ENCODE data around the gene NRF1. TPM values are rescaled to one million over a fixed set of nuclear protein-coding genes. Genes with fewer than 3 reads are reported as not detected.

NRF1 gene
- total RNA-seq, 1 experiment from 2014 or later: 14.0 TPM

GRCh38 chr7:129703751-129704150 lies 92.2 kb downstream of the NRF1 start:
- Histone ChIP-seq H3K4me3 (ENCODE audit: low read depth in 2 of 2, low read length in 2 of 2) (no peak overlapping the region), H3K27ac (ENCODE audit: low read length) (no peak overlapping the region), H3K4me1 (ENCODE audit: control insufficient read depth, insufficient read depth, low read length) (no peaks in the 10 kb centered on the region), H3K9me3 (ENCODE audit: control insufficient read depth, insufficient read depth, low read depth, low read length) (no peaks in the 10 kb centered on the region), H3K36me3 (ENCODE audit: control insufficient read depth, insufficient read depth, low read length) (no peaks in the 10 kb centered on the region), H3K27me3 (ENCODE audit: control insufficient read depth, insufficient read depth, low read length) (no peaks in the 10 kb centered on the region)
- POLR2A ChIA-PET: no interaction called here
- intact Hi-C loops (cut with micrococcal nuclease; ENCODE audit: unreplicated experiment) (no loop called here), in situ Hi-C loops (cut with HindIII; ENCODE audit: low pct_unique_long_range_greater_than_20kb, low sequenced_read_pairs) (no loop called here)
- BruUV-seq (replicated peaks): no TSS peak
- CTCF ChIA-PET: no interaction called here
- TF ChIP-seq TCF7L2 (IDR thresholded peaks at IDR 0.05; ENCODE audit: low read depth, low read length) (no peak), POLR2AphosphoS5 (IDR thresholded peaks at IDR 0.05; ENCODE audit: low read depth, low read length) (no peak), REST (IDR thresholded peaks at IDR 0.05; ENCODE audit: insufficient read depth in 1 of 2, low read depth in 2 of 2, low read length in 1 of 2) (no peak), SIN3A (IDR thresholded peaks at IDR 0.05; ENCODE audit: borderline replicate concordance, insufficient read depth, low read depth, low read length) (no peak), CTCF (IDR thresholded peaks at IDR 0.05) (no peak)
- DNase-seq (ENCODE audit: low read depth, low spot score): no peak
- no peak for ATAC-seq

- POLR2A ChIA-PET: no interaction called here
- Histone ChIP-seq H3K4me1 (ENCODE audit: control insufficient read depth, insufficient read depth, low read length) (no peaks in the 10 kb centered on the region), H3K27me3 (ENCODE audit: control insufficient read depth, insufficient read depth, low read length) (no peaks in the 10 kb centered on the region), H3K4me3 (ENCODE audit: low read depth in 2 of 2, low read length in 2 of 2) (no peak overlapping the region), H3K27ac (ENCODE audit: low read length) (no peak overlapping the region), H3K9me3 (ENCODE audit: control insufficient read depth, insufficient read depth, low read depth, low read length) (no peaks in the 10 kb centered on the region), H3K36me3 (ENCODE audit: control insufficient read depth, insufficient read depth, low read length) (peaks cover 4% of the 10 kb centered on the region; the same call in 1 of the 2 replicates)
- CTCF ChIA-PET: no interaction called here
- intact Hi-C loops (cut with micrococcal nuclease; ENCODE audit: unreplicated experiment): no loop called here
- no TSS peak for BruUV-seq (replicated peaks)
- in situ Hi-C loops (cut with HindIII; ENCODE audit: low pct_unique_long_range_greater_than_20kb, low sequenced_read_pairs): no loop called here
- DNase-seq (ENCODE audit: low read depth, low spot score): no peak
- TF ChIP-seq POLR2AphosphoS5 (IDR thresholded peaks at IDR 0.05; ENCODE audit: low read depth, low read length) (no peak), TCF7L2 (IDR thresholded peaks at IDR 0.05; ENCODE audit: low read depth, low read length) (no peak), REST (IDR thresholded peaks at IDR 0.05; ENCODE audit: insufficient read depth in 1 of 2, low read depth in 2 of 2, low read length in 1 of 2) (no peak), CTCF (IDR thresholded peaks at IDR 0.05) (no peak), SIN3A (IDR thresholded peaks at IDR 0.05; ENCODE audit: borderline replicate concordance, insufficient read depth, low read depth, low read length) (no peak)
- ATAC-seq: no peak
Measured at GRCh38 chr7:129707910-129708499, 96.5 kb downstream of the NRF1 start.
